Natural killer cell (primary cell): Measurements from ENCODE around the gene ARRDC1. TPM values are rescaled to one million over a fixed set of nuclear protein-coding genes. Genes with fewer than 3 reads are reported as not detected.

Source experiments
- ATAC-seq, 3 donors: fragments of 150-1000 bp in 2 of 3; fragments of 200-7000 bp in 1 of 3; cut with Tn5 transposase; 1 replicate in 1 of 3; 2 replicates in 2 of 3; pipeline ENCODE4 v1.10.0; 2021; ENCODE audit warnings: mild to moderate bottlenecking in 2 of 3, moderate library complexity in 2 of 3
- DNase-seq, 2 donors: peaks; one replicate each; pipeline versions ENCODE4 v3.0.0 to v3.0.0-alpha.2; 2013 to 2021; ENCODE audit warnings: mixed read lengths in 1 of 2
- H3K27ac ChIP-seq: one replicate; pipeline ENCODE4 v1.5.1; 2013; ENCODE audit warnings: mild to moderate bottlenecking, low read length
- H3K27me3 ChIP-seq: one replicate; pipeline ENCODE4 v1.6.1; 2013; ENCODE audit warnings: low read length; ENCODE audit not compliant: control insufficient read depth, insufficient read depth
- H3K36me3 ChIP-seq: one replicate; pipeline ENCODE4 v1.6.1; 2013; ENCODE audit warnings: low read length; ENCODE audit not compliant: control insufficient read depth, insufficient read depth
- H3K4me1 ChIP-seq: one replicate; pipeline ENCODE4 v1.6.1; 2013; ENCODE audit warnings: low read length; ENCODE audit not compliant: control insufficient read depth, insufficient read depth
- H3K4me3 ChIP-seq: one replicate; pipeline ENCODE4 v1.5.1; 2013; ENCODE audit warnings: low read length
- H3K9me3 ChIP-seq: one replicate; pipeline ENCODE4 v1.6.1; 2013; ENCODE audit warnings: low read length; ENCODE audit not compliant: control insufficient read depth, insufficient read depth
- H3K27ac Mint-ChIP-seq, 2 donors: one replicate each; pipeline ENCODE4 v1.8.0; 2022; ENCODE audit warnings: mild to moderate bottlenecking in 2 of 2, mixed read lengths in 2 of 2, moderate library complexity in 1 of 2
- H3K27me3 Mint-ChIP-seq, 2 donors: one replicate each; pipeline ENCODE4 v1.8.0; 2022; ENCODE audit warnings: low read depth in 2 of 2, mixed read lengths in 2 of 2
- H3K36me3 Mint-ChIP-seq: one replicate; pipeline ENCODE4 v1.8.0; 2022; ENCODE audit warnings: mixed read lengths
- H3K4me1 Mint-ChIP-seq, 2 donors: one replicate each; pipeline ENCODE4 v1.8.0; 2022; ENCODE audit warnings: mixed read lengths in 2 of 2
- H3K4me3 Mint-ChIP-seq: one replicate; pipeline ENCODE4 v1.8.0; 2022; ENCODE audit warnings: mild to moderate bottlenecking, moderate library complexity, mixed read lengths
- H3K9me3 Mint-ChIP-seq, 2 donors: one replicate each; pipeline ENCODE4 v1.8.0; 2022; ENCODE audit warnings: mixed read lengths in 2 of 2
- WGBS: methylation state at CpG from one replicate; pipeline ENCODE4 v1.1.7; 2013; ENCODE audit warnings: missing lambda C conversion rate; ENCODE audit not compliant: insufficient coverage; 5-methylcytosine and 5-hydroxymethylcytosine counted together
- intact Hi-C: fragments of 100-400 bp; cut with micrococcal nuclease; formaldehyde crosslinking; loops from one replicate; pipeline ENCODE4 v1.14.2; 2022
- total RNA-seq, 4 donors: library from RNA; stranded (reverse); fragments of 120-200 nt in 1 of 4; gene quantifications; one replicate each; pipeline versions ENCODE4 v1.2.3 to v1.2.4, GENCODE V29; 2013 to 2022
- TF ChIP-seq, protein P1 (sequence below): fragments of 200-600 bp; IDR thresholded peaks from one replicate; pipeline ENCODE4 v1.8.0; 2022; ENCODE audit warnings: antibody characterized with exemption

The ARRDC1 gene
- total RNA-seq, 3 donors from 2014 or later (not counting 1 experiment from before 2014, with no cell fraction given): 80.7 to 105 (median 92.9) TPM

DNA sequence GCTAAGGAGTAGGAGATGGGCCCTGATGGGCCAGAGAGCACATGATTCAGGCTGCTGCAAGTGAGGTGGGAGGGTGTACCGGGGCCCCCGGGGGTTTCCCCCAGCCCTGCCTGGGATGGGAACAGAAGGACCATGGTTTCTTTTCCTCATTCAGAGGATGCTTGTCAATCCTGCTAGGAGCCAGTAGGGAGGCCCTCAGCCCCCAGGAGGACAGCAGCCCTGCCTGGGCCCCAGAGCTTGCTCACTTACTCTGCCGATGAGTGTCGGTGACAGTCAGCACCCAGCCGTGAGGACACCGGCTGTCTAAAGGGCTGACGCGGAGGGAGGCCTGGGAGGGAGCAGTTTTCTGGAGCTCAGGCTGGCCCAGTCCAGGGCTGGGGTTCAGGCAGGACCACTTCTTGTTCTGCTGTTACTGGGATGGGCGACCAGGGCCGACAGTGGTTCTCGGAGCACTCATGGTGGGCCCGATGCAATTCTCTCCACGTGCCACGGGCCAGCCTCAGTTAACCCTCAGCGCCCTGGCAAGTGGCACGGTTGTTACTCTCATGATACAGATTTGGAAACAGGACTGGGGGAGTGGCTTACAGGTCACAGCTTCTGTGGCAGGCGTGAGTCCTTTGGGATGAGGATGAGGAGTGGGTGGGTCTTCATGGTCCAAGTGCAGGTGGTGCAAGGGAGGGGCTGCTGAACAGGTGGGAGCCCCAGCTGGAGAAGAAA lies 1.8 kb downstream of the ARRDC1 start:
- H3K27ac ChIP-seq: no peak overlapping the region
- no peaks in the 10 kb centered on the region for H3K9me3 Mint-ChIP-seq
- H3K4me3 Mint-ChIP-seq: peak overlapping the region; percentile 82
- peaks cover 7 to 33% of the 10 kb centered on the region in 2 donors for H3K4me1 Mint-ChIP-seq
- no peak overlapping the region for H3K4me3 ChIP-seq
- H3K4me1 ChIP-seq: peaks cover 44% of the 10 kb centered on the region
- ATAC-seq (no peak), DNase-seq (no peak)
- H3K9me3 ChIP-seq: no peaks in the 10 kb centered on the region
- no peaks in the 10 kb centered on the region for H3K27me3 Mint-ChIP-seq
- H3K36me3 ChIP-seq: no peaks in the 10 kb centered on the region
- H3K36me3 Mint-ChIP-seq: no peaks in the 10 kb centered on the region
- peak overlapping the region in 1 of 2 donors; percentile 22 for H3K27ac Mint-ChIP-seq
- no peaks in the 10 kb centered on the region for H3K27me3 ChIP-seq
- WGBS: 86% methylated on average over 17 of the region's 17 CpGs
- TF ChIP-seq, protein P1, sequence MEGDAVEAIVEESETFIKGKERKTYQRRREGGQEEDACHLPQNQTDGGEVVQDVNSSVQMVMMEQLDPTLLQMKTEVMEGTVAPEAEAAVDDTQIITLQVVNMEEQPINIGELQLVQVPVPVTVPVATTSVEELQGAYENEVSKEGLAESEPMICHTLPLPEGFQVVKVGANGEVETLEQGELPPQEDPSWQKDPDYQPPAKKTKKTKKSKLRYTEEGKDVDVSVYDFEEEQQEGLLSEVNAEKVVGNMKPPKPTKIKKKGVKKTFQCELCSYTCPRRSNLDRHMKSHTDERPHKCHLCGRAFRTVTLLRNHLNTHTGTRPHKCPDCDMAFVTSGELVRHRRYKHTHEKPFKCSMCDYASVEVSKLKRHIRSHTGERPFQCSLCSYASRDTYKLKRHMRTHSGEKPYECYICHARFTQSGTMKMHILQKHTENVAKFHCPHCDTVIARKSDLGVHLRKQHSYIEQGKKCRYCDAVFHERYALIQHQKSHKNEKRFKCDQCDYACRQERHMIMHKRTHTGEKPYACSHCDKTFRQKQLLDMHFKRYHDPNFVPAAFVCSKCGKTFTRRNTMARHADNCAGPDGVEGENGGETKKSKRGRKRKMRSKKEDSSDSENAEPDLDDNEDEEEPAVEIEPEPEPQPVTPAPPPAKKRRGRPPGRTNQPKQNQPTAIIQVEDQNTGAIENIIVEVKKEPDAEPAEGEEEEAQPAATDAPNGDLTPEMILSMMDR: no peak
- intact Hi-C loops: no loop called here

DNA sequence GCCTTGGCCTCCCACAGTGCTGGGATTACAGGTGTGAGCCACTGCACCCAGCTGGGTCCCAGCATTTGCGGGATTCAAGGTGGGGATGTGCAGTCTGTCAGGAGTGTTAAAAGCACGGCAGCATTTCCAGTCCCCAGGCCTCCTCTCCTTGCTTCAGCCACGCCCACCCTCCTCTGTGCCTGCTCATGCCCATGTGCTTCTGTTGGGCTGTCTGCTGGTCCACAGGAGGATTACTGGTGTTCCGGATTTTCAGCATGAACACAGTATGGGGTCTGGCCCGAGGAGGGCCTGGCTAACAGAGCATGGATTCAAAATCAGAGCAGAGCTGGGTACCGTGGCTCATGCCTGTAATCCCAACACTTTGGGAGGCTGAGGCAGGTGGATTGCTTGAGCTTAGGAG lies 5.5 kb downstream of the ARRDC1 start:
- Mint-ChIP-seq H3K36me3 (no peaks in the 10 kb centered on the region), H3K4me1 (peaks cover 0 to 28% of the 10 kb centered on the region in 2 donors), H3K4me3 (no peak overlapping the region), H3K27ac (peak overlapping the region in 1 of 2 donors; percentile 53), H3K9me3 (no peaks in the 10 kb centered on the region), H3K27me3 (no peaks in the 10 kb centered on the region)
- ATAC-seq: no peak
- no peak for DNase-seq
- Histone ChIP-seq H3K9me3 (no peaks in the 10 kb centered on the region), H3K4me3 (no peak overlapping the region), H3K4me1 (peaks cover 44% of the 10 kb centered on the region), H3K27me3 (no peaks in the 10 kb centered on the region), H3K36me3 (peaks cover 21% of the 10 kb centered on the region), H3K27ac (no peak overlapping the region)
- WGBS: 95% methylated on average over 6 of the region's 6 CpGs
- TF ChIP-seq, protein P1: no peak
- intact Hi-C loops: no loop called here

DNA sequence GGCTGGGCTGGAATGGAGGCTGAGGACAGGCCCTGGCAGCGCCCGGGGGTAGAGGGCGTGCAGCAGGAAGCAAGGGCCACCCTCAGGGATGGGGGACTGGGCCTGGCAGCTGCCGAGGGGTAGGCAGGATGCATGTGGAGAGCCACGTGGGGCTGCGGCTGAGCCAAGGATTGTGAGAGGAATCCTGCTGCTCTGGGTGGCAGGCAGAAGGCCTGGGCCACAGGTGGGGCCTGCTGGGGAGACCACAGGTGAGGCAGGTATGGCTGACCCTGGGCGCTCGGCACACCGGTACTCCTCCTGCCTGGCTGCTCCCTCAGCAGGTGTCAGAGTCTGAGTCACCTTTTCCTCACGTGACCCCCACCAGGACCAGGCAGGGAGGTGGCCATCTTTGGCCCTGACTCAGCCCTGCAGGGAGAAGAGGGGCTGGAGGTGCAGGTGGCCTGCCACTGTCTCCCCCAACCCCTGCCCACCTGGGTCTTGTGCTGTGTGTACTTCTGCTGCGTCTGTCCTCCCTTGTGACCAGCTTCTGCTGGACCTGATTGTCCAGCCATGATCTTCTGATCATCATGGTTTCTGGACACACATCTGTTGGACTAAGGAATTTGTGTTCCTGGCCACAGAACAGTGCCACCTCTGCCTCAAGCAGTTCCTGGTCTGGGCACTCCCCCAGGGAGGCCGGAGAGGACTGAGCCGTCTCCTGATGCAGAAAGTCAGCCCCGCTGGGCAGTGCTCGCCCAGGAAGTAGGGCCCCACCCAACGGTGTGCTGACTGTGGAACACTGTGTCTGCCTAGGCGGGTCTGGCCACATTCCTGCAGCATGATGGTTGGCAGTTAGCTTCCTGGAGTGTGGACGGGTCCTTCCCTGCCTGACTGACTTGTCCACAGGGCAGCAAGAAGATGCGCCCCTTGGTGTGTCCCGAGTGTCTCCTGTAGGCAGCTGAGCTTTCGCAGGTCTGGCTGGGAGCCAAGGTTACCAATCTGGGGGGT lies 6.4 kb downstream of the ARRDC1 start:
- intact Hi-C loops: no loop called here
- peak in 2 of 3 donors; percentile 21 to 46 for ATAC-seq
- WGBS: 56% methylated on average over 21 of the region's 21 CpGs
- Mint-ChIP-seq H3K27me3 (no peaks in the 10 kb centered on the region), H3K9me3 (no peaks in the 10 kb centered on the region), H3K27ac (peak overlapping the region in 1 of 2 donors; percentile 53), H3K36me3 (no peaks in the 10 kb centered on the region), H3K4me1 (peaks cover 0 to 22% of the 10 kb centered on the region in 2 donors), H3K4me3 (no peak overlapping the region)
- Histone ChIP-seq H3K27ac (no peak overlapping the region), H3K9me3 (no peaks in the 10 kb centered on the region), H3K27me3 (no peaks in the 10 kb centered on the region), H3K4me3 (no peak overlapping the region), H3K36me3 (peaks cover 21% of the 10 kb centered on the region), H3K4me1 (peaks cover 36% of the 10 kb centered on the region)
- DNase-seq: no peak
- TF ChIP-seq, protein P1: no peak
